SU-DHL-6 (cell line): ENCODE results near the gene CEACAM1.

Experiments
- H2AFZ ChIP-seq: fragments of 200-600 bp; sonication (generic); 2 replicates; pipeline ENCODE4 v1.6.1; 2014; ENCODE audit warnings: low read depth, mild to moderate bottlenecking, moderate library complexity, mixed read lengths, antibody characterized with exemption, low read length; ENCODE audit not compliant: severe bottlenecking
- H3F3A ChIP-seq: fragments of 200-600 bp; shearing (Covaris generic); 2 replicates; pipeline ENCODE4 v1.6.0; 2016; ENCODE audit warnings: antibody characterized with exemption, mild to moderate bottlenecking; ENCODE audit not compliant: insufficient read depth
- H3K27ac ChIP-seq: fragments of 200-600 bp; sonication (generic); 2 replicates; pipeline ENCODE4 v1.5.1; 2016; ENCODE audit warnings: low read depth, mild to moderate bottlenecking, low read length, moderate library complexity, mixed read lengths
- H3K27me3 ChIP-seq: fragments of 200-600 bp; sonication (generic), shearing (Covaris generic); 2 replicates; pipeline ENCODE4 v1.6.0; 2014; ENCODE audit warnings: mild to moderate bottlenecking, low read length
- H3K36me3 ChIP-seq: fragments of 200-600 bp; sonication (generic); 2 replicates; pipeline ENCODE4 v1.6.1; 2014; ENCODE audit warnings: mild to moderate bottlenecking, low read length, mixed read lengths
- H3K4me2 ChIP-seq: fragments of 300-600, 200-600 bp; shearing (Covaris generic), sonication (generic); 2 replicates; pipeline ENCODE4 v1.6.0; 2014; ENCODE audit warnings: low read length, low read depth, mild to moderate bottlenecking; ENCODE audit not compliant: poor library complexity, severe bottlenecking
- H3K4me3 ChIP-seq: fragments of 200-600 bp; sonication (generic); 2 replicates; pipeline ENCODE4 v1.5.1; 2014; ENCODE audit warnings: antibody characterized with exemption, low read length, mild to moderate bottlenecking, mixed read lengths; ENCODE audit not compliant: insufficient read depth, poor library complexity, severe bottlenecking
- H3K79me2 ChIP-seq: fragments of 200-600 bp; sonication (generic); 2 replicates; pipeline ENCODE4 v1.6.1; 2014; ENCODE audit warnings: mild to moderate bottlenecking, low read length, moderate library complexity; ENCODE audit not compliant: insufficient read depth
- H3K9ac ChIP-seq: fragments of 200-600 bp; sonication (generic); 2 replicates; pipeline ENCODE4 v1.7.0; 2014; ENCODE audit warnings: mild to moderate bottlenecking, low read length
- H3K9me2 ChIP-seq: fragments of 200-600 bp; sonication (generic); replicated peaks from 2 replicates; pipeline ENCODE4 v1.6.1; 2014; ENCODE audit warnings: low read length; ENCODE audit not compliant: insufficient read depth
- H3K9me3 ChIP-seq: fragments of 200-600 bp; sonication (generic); 2 replicates; pipeline ENCODE4 v1.6.1; 2014; ENCODE audit warnings: low read length, mixed read lengths; ENCODE audit not compliant: insufficient read depth
- H4K20me1 ChIP-seq: fragments of 200-600 bp; sonication (generic); 2 replicates; pipeline ENCODE4 v1.6.1; 2014; ENCODE audit warnings: low read depth, mild to moderate bottlenecking, antibody characterized with exemption, low read length, moderate library complexity, mixed read lengths
- EZH2phosphoT487 ChIP-seq: fragments of 200-600 bp; sonication (generic), shearing (Covaris generic); conservative IDR thresholded peaks from 2 replicates; pipeline ENCODE4 v1.6.1; 2018; ENCODE audit warnings: mild to moderate bottlenecking, antibody characterized with exemption, low read length, moderate library complexity, mixed read lengths
- TF ChIP-seq, protein P1 (sequence below): fragments of 200-600 bp; sonication (generic); IDR thresholded peaks from one replicate; pipeline ENCODE4 v1.5.1; 2017; ENCODE audit warnings: antibody characterized with exemption, mild to moderate bottlenecking, low read length, moderate library complexity; ENCODE audit not compliant: insufficient read depth, poor library complexity, severe bottlenecking

Gene CEACAM1

DNA sequence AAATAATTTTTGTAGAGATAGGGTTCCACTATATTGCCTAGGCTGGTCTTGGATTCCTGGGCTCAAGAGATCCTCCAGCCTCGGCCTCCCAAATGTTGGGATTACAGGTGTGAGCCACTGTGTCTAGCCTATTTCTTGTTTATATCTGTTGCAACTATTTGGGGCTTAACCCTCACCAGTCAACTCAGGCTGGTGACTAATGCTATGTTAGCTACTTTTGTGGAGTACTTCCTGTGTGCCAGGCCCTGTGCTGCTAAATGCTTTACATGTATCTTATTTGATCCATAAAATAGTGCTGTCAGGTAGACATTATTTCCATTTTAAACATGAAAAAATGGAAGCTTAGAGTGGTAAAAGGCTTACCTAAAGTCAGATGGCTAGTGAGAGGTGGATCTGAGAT lies 13.8 kb downstream of the CEACAM1 start:
- no peaks in the 10 kb centered on the region for H3K9me2 ChIP-seq
- no peaks in the 10 kb centered on the region for H4K20me1 ChIP-seq
- H3K36me3 ChIP-seq, result 0 out of 2 replicates have a peak, but pooled peaks cover 3% of the 10 kb centered on the region
- H3K79me2 ChIP-seq, result no peaks in the 10 kb centered on the region
- no peaks in the 10 kb centered on the region for H3K9me3 ChIP-seq
- no peaks in the 10 kb centered on the region for H3F3A ChIP-seq
- H3K27ac ChIP-seq, result no peak overlapping the region
- H3K4me2 ChIP-seq, result no peak overlapping the region
- no peak overlapping the region for H3K4me3 ChIP-seq
- TF ChIP-seq EZH2phosphoT487, result no peak
- TF ChIP-seq, protein P1, sequence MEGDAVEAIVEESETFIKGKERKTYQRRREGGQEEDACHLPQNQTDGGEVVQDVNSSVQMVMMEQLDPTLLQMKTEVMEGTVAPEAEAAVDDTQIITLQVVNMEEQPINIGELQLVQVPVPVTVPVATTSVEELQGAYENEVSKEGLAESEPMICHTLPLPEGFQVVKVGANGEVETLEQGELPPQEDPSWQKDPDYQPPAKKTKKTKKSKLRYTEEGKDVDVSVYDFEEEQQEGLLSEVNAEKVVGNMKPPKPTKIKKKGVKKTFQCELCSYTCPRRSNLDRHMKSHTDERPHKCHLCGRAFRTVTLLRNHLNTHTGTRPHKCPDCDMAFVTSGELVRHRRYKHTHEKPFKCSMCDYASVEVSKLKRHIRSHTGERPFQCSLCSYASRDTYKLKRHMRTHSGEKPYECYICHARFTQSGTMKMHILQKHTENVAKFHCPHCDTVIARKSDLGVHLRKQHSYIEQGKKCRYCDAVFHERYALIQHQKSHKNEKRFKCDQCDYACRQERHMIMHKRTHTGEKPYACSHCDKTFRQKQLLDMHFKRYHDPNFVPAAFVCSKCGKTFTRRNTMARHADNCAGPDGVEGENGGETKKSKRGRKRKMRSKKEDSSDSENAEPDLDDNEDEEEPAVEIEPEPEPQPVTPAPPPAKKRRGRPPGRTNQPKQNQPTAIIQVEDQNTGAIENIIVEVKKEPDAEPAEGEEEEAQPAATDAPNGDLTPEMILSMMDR, result no peak
- no peak overlapping the region for H3K9ac ChIP-seq
- no peaks in the 10 kb centered on the region for H3K27me3 ChIP-seq
- no peak overlapping the region for H2AFZ ChIP-seq

DNA sequence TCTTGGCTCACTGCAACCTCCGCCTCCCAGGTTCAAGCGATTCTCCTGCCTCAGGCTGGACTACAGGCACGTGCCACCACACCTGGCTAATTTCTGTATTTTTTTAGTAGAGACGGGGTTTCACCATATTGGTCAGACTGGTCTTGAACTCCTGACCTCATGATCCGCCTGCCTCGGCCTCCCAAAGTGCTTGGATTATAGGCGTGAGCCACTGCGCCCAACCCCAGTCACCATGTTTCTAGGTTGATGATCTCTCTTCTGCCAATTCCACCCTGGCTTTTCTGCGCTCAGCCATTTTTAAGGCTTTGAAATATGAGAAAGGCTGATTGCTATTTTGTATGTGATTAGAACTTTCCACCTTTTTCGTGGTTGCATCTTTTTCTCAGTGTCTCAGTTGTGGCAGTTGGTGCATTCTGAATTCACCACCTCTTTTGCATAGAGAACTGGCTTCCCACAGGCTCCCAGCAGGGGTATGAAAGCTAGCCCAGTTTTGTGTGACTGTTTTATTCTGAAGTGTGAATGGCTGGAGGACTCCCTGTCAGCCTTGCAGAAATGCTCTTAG lies 15.5 kb downstream of the CEACAM1 start:
- H3K4me2 ChIP-seq, result no peak overlapping the region
- H3K27me3 ChIP-seq, result no peaks in the 10 kb centered on the region
- H2AFZ ChIP-seq, result no peak overlapping the region
- H3K9me3 ChIP-seq, result no peaks in the 10 kb centered on the region
- H3K36me3 ChIP-seq, result 0 out of 2 replicates have a peak, but pooled peaks cover 3% of the 10 kb centered on the region
- H3K79me2 ChIP-seq, result no peaks in the 10 kb centered on the region
- H3K9me2 ChIP-seq, result no peaks in the 10 kb centered on the region
- H4K20me1 ChIP-seq, result no peaks in the 10 kb centered on the region
- H3F3A ChIP-seq, result no peaks in the 10 kb centered on the region
- TF ChIP-seq, protein P1, result no peak
- TF ChIP-seq EZH2phosphoT487, result no peak
- H3K9ac ChIP-seq, result no peak overlapping the region
- no peak overlapping the region for H3K4me3 ChIP-seq
- no peak overlapping the region for H3K27ac ChIP-seq

GRCh38 chr19:42512130-42512636 lies 16.1 kb downstream of the CEACAM1 start:
- Histone ChIP-seq H3K4me2 (no peak overlapping the region), H3K4me3 (no peak overlapping the region), H3K9ac (no peak overlapping the region), H3K27ac (no peak overlapping the region), H3K79me2 (no peaks in the 10 kb centered on the region), H3K36me3 (0 out of 2 replicates have a peak, but pooled peaks cover 3% of the 10 kb centered on the region), H4K20me1 (no peaks in the 10 kb centered on the region), H3K9me2 (no peaks in the 10 kb centered on the region), H3F3A (no peaks in the 10 kb centered on the region), H3K9me3 (no peaks in the 10 kb centered on the region), H3K27me3 (no peaks in the 10 kb centered on the region), H2AFZ (no peak overlapping the region)
- TF ChIP-seq, protein P1, result no peak
- TF ChIP-seq EZH2phosphoT487, result no peak
